Stimulated activated CD8-positive, alpha-beta memory T cell treated with anti-CD3 and anti-CD28 coated beads, Interleukin-4, amount 100 ng/mL, for 24 hours (primary cell): ENCODE data around the gene PDE7B.

ENCODE experiments used
- DNase-seq: peaks from one replicate; pipeline ENCODE4 v3.0.0-alpha.2; 2020; ENCODE audit warnings: low read depth

PDE7B gene

DNA sequence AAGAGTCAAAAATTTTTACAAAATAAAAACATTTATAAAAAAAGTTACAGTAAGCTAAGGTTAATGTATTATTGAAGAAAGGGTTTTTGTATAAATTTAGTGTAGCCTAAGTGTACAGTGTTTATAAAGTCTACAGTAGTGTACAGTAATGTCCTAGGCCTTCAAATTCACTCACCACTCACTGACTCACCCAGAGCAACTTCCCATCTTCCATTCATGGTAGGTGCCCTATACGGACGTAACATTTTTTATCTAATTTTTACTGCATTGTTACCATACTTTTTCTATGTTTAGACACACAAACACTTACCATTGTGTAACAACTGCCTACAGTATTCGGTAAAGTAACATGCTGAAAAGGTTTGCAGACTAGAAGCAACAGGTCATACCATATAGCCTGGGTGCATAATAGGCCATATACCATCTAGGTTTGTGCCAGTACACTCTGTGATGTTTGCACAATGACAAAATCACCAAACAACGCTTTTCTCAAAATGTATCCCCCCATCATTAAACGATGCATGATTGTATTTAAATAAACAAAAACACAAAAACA lies 392.6 kb downstream of the PDE7B start:
- DNase-seq: no peak
